ENCODE data around the gene SBF1.

Gene SBF1

GRCh38 chr22:50504369-50505211 lies 29.8 kb upstream of the SBF1 start:
- H3K27ac ChIP-seq = no peak overlapping the region
- TF ChIP-seq ZFX (IDR thresholded peaks at IDR 0.05) = no peak
- TF ChIP-seq CTCF (conservative IDR thresholded peaks at IDR 0.05) = no peak

DNA sequence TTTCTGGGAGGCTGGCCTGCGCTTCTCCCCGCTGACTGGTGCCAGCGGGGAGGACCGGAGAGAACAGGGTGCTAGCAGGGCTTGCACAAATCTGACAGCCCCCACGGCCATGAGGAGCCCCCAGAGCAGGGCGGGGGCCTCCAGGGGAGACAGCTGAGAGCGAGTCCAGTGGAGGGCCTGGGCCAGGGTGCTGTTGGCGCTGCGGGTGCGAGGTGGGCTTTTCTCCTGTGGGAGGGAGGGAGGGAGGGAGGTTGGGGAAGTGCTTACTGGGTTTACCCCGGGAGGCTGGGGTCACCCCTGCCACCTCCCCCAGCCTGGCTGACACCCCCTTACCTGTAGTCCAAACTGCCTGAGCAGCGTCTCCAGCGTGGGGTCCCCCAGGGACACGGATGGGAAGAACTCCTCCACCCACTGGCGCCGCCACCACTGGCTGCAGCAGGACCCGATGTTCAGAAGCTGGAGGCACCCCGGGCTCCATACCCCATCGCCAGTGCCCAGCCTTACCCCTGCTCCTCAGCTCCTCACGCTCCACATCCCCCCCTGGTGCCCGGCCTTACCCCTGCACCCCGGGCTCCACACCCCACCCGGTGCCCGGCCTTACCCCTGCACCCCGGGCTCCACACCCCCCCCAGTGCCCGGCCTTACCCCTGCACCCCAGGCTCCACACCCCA lies 28.8 kb upstream of the SBF1 start:
- H3K27ac ChIP-seq = no peak overlapping the region
- no peak for TF ChIP-seq ZFX (IDR thresholded peaks at IDR 0.05)
- no peak for TF ChIP-seq CTCF (conservative IDR thresholded peaks at IDR 0.05)

GRCh38 chr22:50502628-50503474 lies 28.0 kb upstream of the SBF1 start:
- no peak for TF ChIP-seq ZFX (IDR thresholded peaks at IDR 0.05)
- TF ChIP-seq CTCF (conservative IDR thresholded peaks at IDR 0.05) = no peak
- H3K27ac ChIP-seq = no peak overlapping the region

DNA sequence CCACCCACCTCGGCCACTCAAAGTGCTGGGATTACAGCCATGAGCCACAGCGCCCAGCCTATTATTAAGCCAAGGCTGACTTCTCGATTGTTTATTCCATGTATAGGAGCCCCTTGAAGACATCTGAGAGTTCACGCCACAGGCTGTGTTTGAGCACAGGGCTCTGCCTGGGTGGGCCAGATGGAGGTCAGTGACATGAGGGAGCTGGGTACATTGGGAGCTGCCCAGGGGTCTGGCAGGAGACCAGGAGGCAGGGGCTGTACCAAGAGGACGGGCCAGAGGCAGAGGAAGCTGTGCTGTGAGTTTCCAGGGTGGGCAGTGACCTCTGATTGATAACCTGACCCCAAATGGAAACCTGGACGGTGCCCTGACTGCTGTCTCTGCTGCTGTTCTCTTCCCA lies 27.3 kb upstream of the SBF1 start:
- TF ChIP-seq ZFX (IDR thresholded peaks at IDR 0.05) (no peak), CTCF (conservative IDR thresholded peaks at IDR 0.05) (no peak)
- no peak overlapping the region for H3K27ac ChIP-seq

DNA sequence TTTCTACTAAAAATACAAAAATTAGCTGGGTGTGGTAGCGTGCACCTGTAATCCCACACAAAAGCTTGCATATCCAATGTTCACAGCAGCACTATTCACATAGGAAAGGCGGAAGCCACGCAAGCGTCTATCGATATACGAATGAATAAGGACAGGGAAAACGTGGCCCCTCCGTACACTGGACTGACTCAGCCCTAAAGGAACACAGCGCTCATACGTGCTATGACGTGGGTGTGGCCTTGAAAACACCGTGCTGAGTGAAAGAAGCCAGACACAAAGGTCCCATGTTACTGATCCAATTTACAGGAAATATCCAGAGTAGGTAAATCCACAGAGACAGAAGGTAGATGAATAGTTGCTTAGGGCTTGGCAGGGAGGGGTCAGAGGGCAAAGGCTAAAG lies 25.6 kb upstream of the SBF1 start:
- H3K27ac ChIP-seq = no peak overlapping the region
- TF ChIP-seq ZFX (IDR thresholded peaks at IDR 0.05) = no peak
- no peak for TF ChIP-seq CTCF (conservative IDR thresholded peaks at IDR 0.05)

GRCh38 chr22:50498322-50498890 lies 23.6 kb upstream of the SBF1 start:
- TF ChIP-seq ZFX (IDR thresholded peaks at IDR 0.05) (no peak), CTCF (conservative IDR thresholded peaks at IDR 0.05) (peak; percentile 85)
- H3K27ac ChIP-seq = peak overlapping the region; percentile 15

All from C4-2B (cell line).